H1 (cell line): ENCODE results near the gene SHPK. TPM values are rescaled to one million over a fixed set of nuclear protein-coding genes. Genes with fewer than 3 reads are reported as not detected.

ENCODE experiments used
- CTCF ChIA-PET: fragments of 300-600 bp; sonication (Branson Sonifier 250); formaldehyde crosslinking; loops from one replicate; lab custom pipeline; 2021; ENCODE audit not compliant: partially characterized antibody; lab: Charles Lee
- POLR2A ChIA-PET: fragments of 300-600 bp; sonication (Branson Sonifier 250); formaldehyde crosslinking; loops from one replicate; lab custom pipeline; 2021; ENCODE audit warnings: inconsistent platforms; ENCODE audit not compliant: partially characterized antibody; lab: Charles Lee
- DNase-seq, 2 experiments: peaks; one replicate each; pipeline versions ENCODE4 v3.0.0 to v3.0.0-alpha.2; 2010 to 2022; ENCODE audit warnings: low spot score in 2 of 2, low read depth in 1 of 2, mixed read lengths in 1 of 2
- FAIRE-seq: peaks from 2 replicates; lab custom pipeline; 2011; peaks lifted over from hg19 to GRCh38; lab: Jason Lieb, UNC
- H2AFZ ChIP-seq: 2 replicates; pipeline ENCODE4 v1.8.1; 2012; ENCODE audit warnings: low read length, inconsistent platforms
- H2AK5ac ChIP-seq: 2 replicates; pipeline ENCODE4 v1.6.1; 2013; ENCODE audit warnings: low read depth, low read length
- H2BK120ac ChIP-seq: replicated peaks from 2 replicates; pipeline ENCODE3; 2013; ENCODE audit warnings: low read depth, low read length, inconsistent platforms
- H2BK12ac ChIP-seq: 2 replicates; pipeline ENCODE4 v1.6.1; 2013; ENCODE audit warnings: low read depth, low read length
- H2BK15ac ChIP-seq: 2 replicates; pipeline ENCODE4 v1.6.1; 2013; ENCODE audit warnings: low read length
- H2BK20ac ChIP-seq: 2 replicates; pipeline ENCODE4 v1.6.1; 2013; ENCODE audit warnings: low read length
- H2BK5ac ChIP-seq: 2 replicates; pipeline ENCODE4 v1.6.1; 2013; ENCODE audit warnings: low read depth, low read length
- H3K14ac ChIP-seq: 2 replicates; pipeline ENCODE4 v1.6.1; 2013; ENCODE audit warnings: inconsistent platforms; ENCODE audit not compliant: insufficient read length
- H3K18ac ChIP-seq: 2 replicates; pipeline ENCODE4 v1.6.1; 2013; ENCODE audit warnings: low read length; ENCODE audit errors: extremely low read depth
- H3K23ac ChIP-seq: 2 replicates; pipeline ENCODE4 v1.6.1; 2013; ENCODE audit warnings: inconsistent platforms; ENCODE audit not compliant: insufficient read length
- H3K23me2 ChIP-seq: 2 replicates; pipeline ENCODE4 v1.6.1; 2013; ENCODE audit warnings: low read depth, low read length
- H3K27ac ChIP-seq: 2 replicates; pipeline ENCODE4 v1.6.1; 2011; ENCODE audit warnings: low read depth, low read length, inconsistent platforms
- H3K27me3 ChIP-seq, 4 experiments: replicated peaks in 1 of 4; 1 replicate in 1 of 4; 2 replicates in 3 of 4; pipeline versions ENCODE4 v1.6.1 to v1.8.1; 2011 to 2013; ENCODE audit warnings: low read length in 3 of 4, mild to moderate bottlenecking in 3 of 4, inconsistent platforms in 2 of 4, mixed read lengths in 2 of 4, moderate library complexity in 1 of 4; ENCODE audit not compliant: control insufficient read depth in 3 of 4, insufficient read depth in 3 of 4; ENCODE audit errors: extremely low read depth in 1 of 4
- H3K36me3 ChIP-seq, 4 experiments: 2 replicates each; pipeline versions ENCODE4 v1.6.1 to v1.8.1; 2011 to 2013; ENCODE audit warnings: mild to moderate bottlenecking in 4 of 4, low read length in 3 of 4, moderate library complexity in 2 of 4, control low read depth in 1 of 4, inconsistent platforms in 1 of 4; ENCODE audit not compliant: insufficient read depth in 4 of 4, control insufficient read depth in 2 of 4
- H3K4ac ChIP-seq: replicated peaks from 2 replicates; pipeline ENCODE3; 2013; ENCODE audit warnings: low read length, low read depth, mixed read lengths, inconsistent platforms; ENCODE audit not compliant: insufficient read length
- H3K4me1 ChIP-seq, 4 experiments: replicated peaks in 1 of 4; 1 replicate in 1 of 4; 2 replicates in 3 of 4; pipeline versions ENCODE4 v1.6.1 to v1.8.1; 2011 to 2013; ENCODE audit warnings: low read length in 3 of 4, inconsistent platforms in 2 of 4, mixed read lengths in 1 of 4; ENCODE audit not compliant: insufficient read depth in 4 of 4, control insufficient read depth in 3 of 4
- H3K4me2 ChIP-seq, 2 experiments: 2 replicates each; pipeline versions ENCODE4 v1.6.1 to v1.8.1; 2011 to 2013; ENCODE audit warnings: low read depth in 2 of 2, low read length in 2 of 2, control low read depth in 1 of 2, inconsistent platforms in 1 of 2, mild to moderate bottlenecking in 1 of 2; ENCODE audit not compliant: insufficient read depth in 1 of 2
- H3K4me3 ChIP-seq, 4 experiments: fragments of 200-600, 300-600 bp in 1 of 4; sonication (generic), shearing (Covaris generic), sonication (Bioruptor Twin) in 1 of 4; 2 replicates each; pipeline versions ENCODE4 v1.5.1 to v1.8.1; 2011 to 2016; ENCODE audit warnings: low read length in 4 of 4, low read depth in 3 of 4, control low read depth in 2 of 4, inconsistent platforms in 2 of 4, mild to moderate bottlenecking in 2 of 4, mixed read lengths in 1 of 4, moderate library complexity in 1 of 4; ENCODE audit not compliant: insufficient read depth in 2 of 4; ENCODE audit errors: extremely low read depth in 1 of 4
- H3K56ac ChIP-seq: replicated peaks from 2 replicates; pipeline ENCODE3; 2013; ENCODE audit warnings: low read depth, mild to moderate bottlenecking, mixed read lengths, low read length, inconsistent platforms; ENCODE audit not compliant: insufficient read length
- H3K79me1 ChIP-seq: 2 replicates; pipeline ENCODE4 v1.6.1; 2013; ENCODE audit warnings: low read depth, low read length, control low read depth
- H3K79me2 ChIP-seq, 2 experiments: 2 replicates each; pipeline versions ENCODE4 v1.6.1 to v1.8.1; 2012 to 2013; ENCODE audit warnings: low read length in 2 of 2, mild to moderate bottlenecking in 2 of 2, inconsistent platforms in 1 of 2; ENCODE audit not compliant: insufficient read depth in 2 of 2, control insufficient read depth in 1 of 2
- H3K9ac ChIP-seq, 4 experiments: replicated peaks in 1 of 4; 1 replicate in 1 of 4; 2 replicates in 3 of 4; pipeline versions ENCODE4 v1.6.1 to v1.8.1; 2011 to 2013; ENCODE audit warnings: low read depth in 3 of 4, low read length in 3 of 4, control low read depth in 2 of 4, mild to moderate bottlenecking in 2 of 4, moderate library complexity in 2 of 4, inconsistent platforms in 1 of 4; ENCODE audit errors: extremely low read depth in 1 of 4
- H3K9me3 ChIP-seq, 2 experiments: 2 replicates each; pipeline versions ENCODE4 v1.6.1 to v1.8.1; 2012 to 2013; ENCODE audit warnings: mild to moderate bottlenecking in 2 of 2, moderate library complexity in 2 of 2, control low read depth in 1 of 2, inconsistent platforms in 1 of 2, low read depth in 1 of 2, low read length in 1 of 2, mixed read lengths in 1 of 2; ENCODE audit not compliant: insufficient read depth in 2 of 2
- H4K20me1 ChIP-seq, 2 experiments: replicated peaks in 1 of 2; 2 replicates each; pipeline versions ENCODE3 to v1.8.1; 2011 to 2013; ENCODE audit warnings: inconsistent platforms in 2 of 2, low read length in 2 of 2, mild to moderate bottlenecking in 1 of 2; ENCODE audit not compliant: insufficient read depth in 2 of 2, control insufficient read depth in 1 of 2
- H4K5ac ChIP-seq: 2 replicates; pipeline ENCODE4 v1.6.1; 2013; ENCODE audit warnings: low read length, low read depth, mixed read lengths, inconsistent platforms; ENCODE audit not compliant: insufficient read length
- H4K8ac ChIP-seq: 2 replicates; pipeline ENCODE4 v1.8.0; 2013; ENCODE audit warnings: mild to moderate bottlenecking, moderate library complexity, low read length, inconsistent platforms; ENCODE audit not compliant: insufficient read depth; ENCODE audit errors: extremely low read depth
- H4K91ac ChIP-seq: replicated peaks from 2 replicates; pipeline ENCODE3; 2013; ENCODE audit warnings: low read length, mixed read lengths, inconsistent platforms; ENCODE audit not compliant: insufficient read length
- BCL11A ChIP-seq, 2 experiments: IDR thresholded peaks; one replicate each; pipeline ENCODE4 v1.6.1; 2011; ENCODE audit warnings: low read depth in 2 of 2, low read length in 2 of 2, mild to moderate bottlenecking in 2 of 2
- CBX8 ChIP-seq: fragments of 300-800, 300-1000 bp; sonication (generic); IDR thresholded peaks from 2 replicates; pipeline ENCODE4 v1.7.1; 2016; ENCODE audit warnings: low read depth, low read length, borderline replicate concordance
- CEBPB ChIP-seq: IDR thresholded peaks from 2 replicates; pipeline ENCODE4 v1.6.1; 2012; ENCODE audit warnings: low read depth, low read length
- FOSL1 ChIP-seq: IDR thresholded peaks from 2 replicates; pipeline ENCODE4 v1.6.1; 2011; ENCODE audit warnings: mild to moderate bottlenecking, low read depth, low read length, moderate library complexity; ENCODE audit not compliant: insufficient read depth
- JUND ChIP-seq: IDR thresholded peaks from 2 replicates; pipeline ENCODE4 v1.6.1; 2011; ENCODE audit warnings: mild to moderate bottlenecking, improper control_type of control experiment, low read length
- MAFK ChIP-seq: IDR thresholded peaks from 2 replicates; pipeline ENCODE4 v1.6.1; 2012; ENCODE audit warnings: low read depth, mild to moderate bottlenecking, improper control_type of control experiment, low read length
- POLR2A ChIP-seq, 2 experiments: IDR thresholded peaks; 1 replicate in 1 of 2; 2 replicates in 1 of 2; pipeline ENCODE4 v1.6.1; 2011; ENCODE audit warnings: low read depth in 2 of 2, low read length in 2 of 2, mild to moderate bottlenecking in 2 of 2; ENCODE audit errors: control extremely low read depth in 1 of 2
- RAD21 ChIP-seq, 2 experiments: IDR thresholded peaks in 1 of 2; conservative IDR thresholded peaks in 1 of 2; 2 replicates each; pipeline ENCODE4 v1.6.1; 2011; ENCODE audit warnings: low read depth in 2 of 2, low read length in 2 of 2, improper control_type of control experiment in 1 of 2, inconsistent platforms in 1 of 2, mild to moderate bottlenecking in 1 of 2, moderate library complexity in 1 of 2
- TAF1 ChIP-seq: IDR thresholded peaks from 2 replicates; pipeline ENCODE4 v1.6.1; 2011; ENCODE audit warnings: mild to moderate bottlenecking, low read depth, low read length
- YY1 ChIP-seq: IDR thresholded peaks from 2 replicates; pipeline ENCODE4 v1.6.1; 2011; ENCODE audit warnings: low read depth, mild to moderate bottlenecking, low read length
- WGBS, 2 experiments: shearing (Covaris generic) in 1 of 2; methylation state at CpG; one replicate each; pipeline versions ENCODE4 v1.1.6 to v1.1.7; 2013 to 2015; ENCODE audit warnings: low lambda C conversion rate in 2 of 2, mixed read lengths in 2 of 2, inconsistent platforms in 1 of 2, low coverage in 1 of 2, missing lambda C conversion rate in 1 of 2; ENCODE audit not compliant: insufficient replicate concordance in 2 of 2, insufficient coverage in 1 of 2, insufficient read length in 1 of 2; ENCODE audit errors: extremely low coverage in 1 of 2, missing lambda C conversion rate in 1 of 2; 5-methylcytosine and 5-hydroxymethylcytosine counted together
- polyA plus RNA-seq, 7 experiments: library from polyadenylated mRNA; depleted of rRNA in 3 of 7; stranded (reverse) in 5 of 7; unstranded in 2 of 7; fragments of >200 nt in 5 of 7; fragments of 200-250 nt in 2 of 7; gene quantifications; 1 replicate in 5 of 7; 2 replicates in 1 of 7; 4 replicates in 1 of 7; pipeline versions ENCODE4 v1.2.1 to v1.2.3, GENCODE V29; 2011 to 2013; ENCODE audit warnings: missing spikeins in 2 of 7, mixed read lengths in 2 of 7
- total RNA-seq: library from RNA; stranded (reverse); fragmentation: NEBNext Ultra II Directional; extraction: Animal tissue kit (Norgen Biotek cat#: 25700); gene quantifications from 2 replicates; pipeline ENCODE4 v1.2.1, GENCODE V29; 2021
- TF ChIP-seq, protein P1 (sequence below): IDR thresholded peaks from 2 replicates; pipeline ENCODE4 v1.6.1; 2011; ENCODE audit warnings: low read length, improper control_type of control experiment

The SHPK gene
- total and polyA plus RNA-seq, 2 of the 8 experiments (the other 6 are each of a cell fraction or from before 2014, with no cell fraction given): 28.6 to 36.7 TPM

DNA sequence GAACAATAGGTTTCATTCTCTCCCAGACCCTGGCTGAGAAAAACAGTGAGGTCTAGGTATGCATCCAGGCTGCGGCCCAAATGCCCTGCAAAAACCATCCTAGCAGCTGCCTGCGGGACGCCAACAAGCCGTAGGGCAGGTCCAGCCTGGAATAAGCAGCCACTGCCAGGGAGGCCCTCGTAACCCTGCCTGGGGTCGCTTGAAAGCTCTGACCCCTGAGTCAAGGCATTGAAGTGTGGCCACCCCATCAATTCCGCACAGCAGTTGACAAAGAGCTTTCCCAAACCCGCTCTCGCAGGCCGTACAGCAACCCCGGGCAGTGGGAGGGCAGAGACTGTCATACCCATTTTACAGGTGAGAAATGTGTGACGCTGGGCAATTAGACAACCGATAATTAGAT lies 38.0 kb downstream of the SHPK start:
- POLR2A ChIA-PET: no interaction called here
- no peaks in the 10 kb centered on the region for H3K79me2 ChIP-seq
- no peak overlapping the region for H2BK5ac ChIP-seq
- no peak overlapping the region for H3K14ac ChIP-seq
- no peak overlapping the region for H2BK15ac ChIP-seq
- no peak overlapping the region for H3K9ac ChIP-seq
- H2BK120ac ChIP-seq: no peak overlapping the region
- H3K4ac ChIP-seq: no peak overlapping the region
- no peaks in the 10 kb centered on the region for H3K23me2 ChIP-seq
- H2AFZ ChIP-seq: no peak overlapping the region
- no peak overlapping the region for H4K5ac ChIP-seq
- no peak overlapping the region for H3K18ac ChIP-seq
- WGBS, 2 experiments: 81% methylated on average over 13 of the region's 13 CpGs; no CpG with 5 or more reads in 1 of the 2 experiments
- H3K27me3 ChIP-seq: no peaks in the 10 kb centered on the region
- no peak overlapping the region for H3K56ac ChIP-seq
- H3K79me1 ChIP-seq: no peaks in the 10 kb centered on the region
- DNase-seq (no peak), FAIRE-seq (no peak)
- H2BK12ac ChIP-seq: no peak overlapping the region
- H3K4me3 ChIP-seq: no peak overlapping the region
- peaks cover 0 to 2% of the 10 kb centered on the region in 2 experiments for H4K20me1 ChIP-seq
- no peak overlapping the region for H2BK20ac ChIP-seq
- CTCF ChIA-PET: interaction anchor here (0.6 kb wide), 1 partner anchor 55 kb away, joined by 3 read pairs; no protein-coding TSS in a partner anchor
- TF ChIP-seq BCL11A (IDR thresholded peaks at IDR 0.05; ENCODE audit: low read depth in 2 of 2, low read length in 2 of 2) (no peak), FOSL1 (no peak), YY1 (no peak), RAD21 (IDR thresholded peaks at IDR 0.05 in 1 of 2, conservative IDR thresholded peaks at IDR 0.05 in 1 of 2; ENCODE audit: low read depth in 2 of 2, low read length in 2 of 2) (no peak), JUND (no peak), MAFK (no peak), TAF1 (no peak), CEBPB (no peak), CBX8 (no peak), POLR2A (IDR thresholded peaks at IDR 0.05; ENCODE audit: control extremely low read depth in 1 of 2, low read depth in 2 of 2, low read length in 2 of 2) (no peak)
- TF ChIP-seq, protein P1, sequence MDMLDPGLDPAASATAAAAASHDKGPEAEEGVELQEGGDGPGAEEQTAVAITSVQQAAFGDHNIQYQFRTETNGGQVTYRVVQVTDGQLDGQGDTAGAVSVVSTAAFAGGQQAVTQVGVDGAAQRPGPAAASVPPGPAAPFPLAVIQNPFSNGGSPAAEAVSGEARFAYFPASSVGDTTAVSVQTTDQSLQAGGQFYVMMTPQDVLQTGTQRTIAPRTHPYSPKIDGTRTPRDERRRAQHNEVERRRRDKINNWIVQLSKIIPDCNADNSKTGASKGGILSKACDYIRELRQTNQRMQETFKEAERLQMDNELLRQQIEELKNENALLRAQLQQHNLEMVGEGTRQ: no peak
- no peak overlapping the region for H3K27ac ChIP-seq
- H3K36me3 ChIP-seq: no peaks in the 10 kb centered on the region
- no peak overlapping the region for H3K4me2 ChIP-seq
- H4K91ac ChIP-seq: no peak overlapping the region
- no peaks in the 10 kb centered on the region for H3K9me3 ChIP-seq
- no peak overlapping the region for H2AK5ac ChIP-seq
- peak overlapping the region; percentile 38; the same call in 1 of the 2 replicates for H4K8ac ChIP-seq
- H3K4me1 ChIP-seq: no peaks in the 10 kb centered on the region; a peak in 1 of 7 replicates
- H3K23ac ChIP-seq: no peak overlapping the region
